HG02678 (cell line): ENCODE data around the gene WIZ.

Experiments
- ATAC-seq: cut with Tn5 transposase; IDR thresholded peaks from one replicate; pipeline ENCODE4 v1.9.1; 2021; ENCODE audit warnings: mild to moderate bottlenecking, moderate library complexity; ENCODE audit not compliant: unreplicated experiment

The WIZ gene

GRCh38 chr19:15378534-15379082 lies 71.1 kb downstream of the WIZ start:
- no peak for ATAC-seq

- ATAC-seq: no peak
Observed at GRCh38 chr19:15374796-15375440, 74.8 kb downstream of the WIZ start.

GRCh38 chr19:15374105-15374651 lies 75.6 kb downstream of the WIZ start:
- no peak for ATAC-seq

- no peak for ATAC-seq
Observed at GRCh38 chr19:15373644-15374043, 76.1 kb downstream of the WIZ start.

GRCh38 chr19:15372891-15373301 lies 76.9 kb downstream of the WIZ start:
- no peak for ATAC-seq

- no peak for ATAC-seq
Observed at GRCh38 chr19:15372470-15372869, 77.3 kb downstream of the WIZ start.

- ATAC-seq: no peak
Observed at GRCh38 chr19:15371786-15372380, 77.9 kb downstream of the WIZ start.

- no peak for ATAC-seq
Observed at GRCh38 chr19:15371119-15371518, 78.6 kb downstream of the WIZ start.
